Measurements from ENCODE around the gene CARHSP1.
"Not testable (repeated sequence)": the region's sequence is repeated elsewhere in the genome, so short reads cannot be mapped to it uniquely, and the experiment has no call there.

Gene CARHSP1

GRCh38 chr16:8806272-8806983, 62.4 kb downstream of the CARHSP1 start:
- H4K20me1 ChIP-seq (ENCODE audit: insufficient read depth, low read length, poor library complexity, severe bottlenecking): no peaks in the 10 kb centered on the region
- TF ChIP-seq EZH2phosphoT487 (IDR thresholded peaks at IDR 0.05; ENCODE audit: borderline replicate concordance): no peak
- TF ChIP-seq CTCF (conservative IDR thresholded peaks at IDR 0.05; ENCODE audit: low read length): no peak
- H3K9me3 ChIP-seq (ENCODE audit: insufficient read depth, low read depth, low read length): no peaks in the 10 kb centered on the region
- no peak overlapping the region for H3K9ac ChIP-seq (ENCODE audit: low read depth, low read length, poor library complexity, severe bottlenecking)
- no peaks in the 10 kb centered on the region for H3K9me2 ChIP-seq (replicated peaks; ENCODE audit: low read depth, low read length)
- H2AFZ ChIP-seq (ENCODE audit: low read length): no peak overlapping the region
- H3K27me3 ChIP-seq (ENCODE audit: insufficient read depth, low read length, poor library complexity, severe bottlenecking): no peaks in the 10 kb centered on the region
- H3K36me3 ChIP-seq (ENCODE audit: insufficient read depth, low read length): peaks cover 38% of the 10 kb centered on the region; the same call in 1 of the 2 replicates
- H3K4me1 ChIP-seq (ENCODE audit: insufficient read depth, low read length, poor library complexity, severe bottlenecking): no peaks in the 10 kb centered on the region
- no peak overlapping the region for H3K4me3 ChIP-seq (ENCODE audit: low read length, poor library complexity, severe bottlenecking)
- no peak overlapping the region for H3K4me2 ChIP-seq (ENCODE audit: low read depth, low read length, poor library complexity, severe bottlenecking)
- no peaks in the 10 kb centered on the region for H3F3A ChIP-seq (ENCODE audit: low read depth)
- H3K79me2 ChIP-seq (ENCODE audit: insufficient read depth, low read length): no peaks in the 10 kb centered on the region

- Histone ChIP-seq H3K4me3 (ENCODE audit: low read length, poor library complexity, severe bottlenecking) (no peak overlapping the region), H3K9me3 (ENCODE audit: insufficient read depth, low read depth, low read length) (no peaks in the 10 kb centered on the region), H3K27me3 (ENCODE audit: insufficient read depth, low read length, poor library complexity, severe bottlenecking) (no peaks in the 10 kb centered on the region), H3K36me3 (ENCODE audit: insufficient read depth, low read length) (peaks cover 30% of the 10 kb centered on the region; the same call in 1 of the 2 replicates), H3K9me2 (replicated peaks; ENCODE audit: low read depth, low read length) (no peaks in the 10 kb centered on the region), H3K4me1 (ENCODE audit: insufficient read depth, low read length, poor library complexity, severe bottlenecking) (no peaks in the 10 kb centered on the region), H3F3A (ENCODE audit: low read depth) (no peaks in the 10 kb centered on the region), H3K79me2 (ENCODE audit: insufficient read depth, low read length) (peaks cover 17% of the 10 kb centered on the region), H4K20me1 (ENCODE audit: insufficient read depth, low read length, poor library complexity, severe bottlenecking) (no peaks in the 10 kb centered on the region), H3K9ac (ENCODE audit: low read depth, low read length, poor library complexity, severe bottlenecking) (no peak overlapping the region), H3K4me2 (ENCODE audit: low read depth, low read length, poor library complexity, severe bottlenecking) (no peak overlapping the region), H2AFZ (ENCODE audit: low read length) (no peak overlapping the region)
- TF ChIP-seq CTCF (conservative IDR thresholded peaks at IDR 0.05; ENCODE audit: low read length): no peak
- TF ChIP-seq EZH2phosphoT487 (IDR thresholded peaks at IDR 0.05; ENCODE audit: borderline replicate concordance): no peak
Observed at GRCh38 chr16:8804313-8804712, 64.5 kb downstream of the CARHSP1 start.

- not testable (repeated sequence) for H3K9ac ChIP-seq (ENCODE audit: low read depth, low read length, poor library complexity, severe bottlenecking); H3F3A ChIP-seq (ENCODE audit: low read depth); H2AFZ ChIP-seq (ENCODE audit: low read length); H3K4me2 ChIP-seq (ENCODE audit: low read depth, low read length, poor library complexity, severe bottlenecking); H3K9me3 ChIP-seq (ENCODE audit: insufficient read depth, low read depth, low read length); H3K27me3 ChIP-seq (ENCODE audit: insufficient read depth, low read length, poor library complexity, severe bottlenecking); H3K4me1 ChIP-seq (ENCODE audit: insufficient read depth, low read length, poor library complexity, severe bottlenecking); H3K4me3 ChIP-seq (ENCODE audit: low read length, poor library complexity, severe bottlenecking); H4K20me1 ChIP-seq (ENCODE audit: insufficient read depth, low read length, poor library complexity, severe bottlenecking); H3K9me2 ChIP-seq (replicated peaks; ENCODE audit: low read depth, low read length)
- H3K36me3 ChIP-seq (ENCODE audit: insufficient read depth, low read length): peaks cover 27% of the 10 kb centered on the region; the same call in 1 of the 2 replicates
- peaks cover 23% of the 10 kb centered on the region for H3K79me2 ChIP-seq (ENCODE audit: insufficient read depth, low read length)
Observed at GRCh38 chr16:8803733-8804132, 65.1 kb downstream of the CARHSP1 start.

All from Loucy (cell line).